HG02870 (cell line): ENCODE measurements around the gene KIF26B.

ENCODE experiments used
- ATAC-seq: cut with Tn5 transposase; IDR thresholded peaks from one replicate; pipeline ENCODE4 v1.9.1; 2021; ENCODE audit warnings: mild to moderate bottlenecking, moderate library complexity; ENCODE audit not compliant: unreplicated experiment

The KIF26B gene

DNA sequence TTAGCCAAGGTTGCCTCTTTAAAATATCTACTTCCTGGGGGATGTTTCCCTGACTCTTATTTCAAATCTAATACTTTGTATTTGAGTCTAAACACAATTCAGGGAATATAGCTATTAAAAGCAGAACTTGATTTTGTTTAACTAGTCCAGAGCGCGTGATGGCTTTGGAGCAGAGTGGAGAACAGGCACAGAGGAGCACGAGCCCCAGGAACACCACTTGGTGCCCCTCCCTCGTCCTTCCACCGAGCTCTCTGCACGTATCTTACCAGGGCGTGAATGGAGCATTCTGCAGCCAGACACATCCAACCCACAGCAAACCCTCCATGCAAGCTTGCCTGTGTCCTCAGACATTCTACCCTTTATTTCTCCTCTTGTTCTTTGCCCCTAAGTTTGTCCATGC lies 14.1 kb downstream of the KIF26B start:
- ATAC-seq: no peak

DNA sequence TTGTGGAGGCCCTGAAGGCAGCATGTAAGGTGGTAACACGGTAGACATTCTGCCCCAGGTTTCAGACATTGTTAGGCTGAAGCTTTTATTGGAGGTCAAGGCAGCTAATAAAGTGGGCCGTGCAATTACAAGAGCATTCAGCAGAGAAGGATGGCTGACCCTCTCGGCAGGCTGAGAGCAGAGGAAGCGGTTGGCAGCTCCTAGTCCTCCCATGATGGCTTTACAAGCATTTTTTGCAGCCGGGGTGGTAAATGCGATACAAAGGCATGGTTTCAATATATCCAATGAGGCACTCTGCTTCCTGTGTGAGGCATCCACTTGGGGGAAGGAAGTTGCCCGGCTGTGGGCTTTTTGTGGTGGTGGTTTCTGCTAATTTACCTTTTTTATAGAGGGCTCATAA lies 14.6 kb downstream of the KIF26B start:
- ATAC-seq: no peak

DNA sequence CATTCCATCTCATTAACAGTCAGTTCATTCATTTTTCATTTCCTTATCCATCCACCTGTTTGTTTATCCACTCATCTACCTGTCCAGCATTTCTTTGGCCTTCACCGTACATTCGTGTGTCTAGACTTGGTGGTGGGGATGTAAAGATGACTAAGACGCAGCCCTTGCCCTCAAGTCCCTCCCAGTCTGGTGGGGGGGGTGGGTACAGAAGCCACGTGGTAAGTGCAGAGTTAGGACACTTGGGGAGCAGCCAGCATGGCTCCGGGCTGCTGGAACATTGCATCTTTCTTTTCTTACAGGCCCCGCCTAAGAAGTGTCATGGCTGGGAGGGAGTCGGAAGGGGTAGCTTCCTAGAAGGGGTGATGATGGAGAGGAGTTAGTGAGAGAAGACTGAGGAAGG lies 17.2 kb downstream of the KIF26B start:
- no peak for ATAC-seq

DNA sequence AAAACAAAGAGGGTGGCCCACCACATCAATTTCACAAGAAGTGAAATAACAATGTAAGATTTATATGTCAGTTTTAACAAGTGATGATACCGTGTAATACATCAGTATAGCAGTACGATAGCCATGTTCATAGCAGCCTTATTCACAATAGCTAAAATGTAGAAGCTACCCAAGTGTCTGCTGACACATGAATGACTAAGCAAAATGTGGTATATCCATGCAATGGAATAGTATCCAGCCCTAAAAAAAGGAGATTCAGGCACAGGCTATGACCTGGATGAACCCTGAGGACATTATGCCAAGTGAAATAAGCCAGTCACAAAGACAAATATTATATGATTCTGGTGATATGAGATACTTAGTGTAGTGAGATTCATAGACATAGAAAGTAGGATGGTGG lies 18.0 kb downstream of the KIF26B start:
- no peak for ATAC-seq

DNA sequence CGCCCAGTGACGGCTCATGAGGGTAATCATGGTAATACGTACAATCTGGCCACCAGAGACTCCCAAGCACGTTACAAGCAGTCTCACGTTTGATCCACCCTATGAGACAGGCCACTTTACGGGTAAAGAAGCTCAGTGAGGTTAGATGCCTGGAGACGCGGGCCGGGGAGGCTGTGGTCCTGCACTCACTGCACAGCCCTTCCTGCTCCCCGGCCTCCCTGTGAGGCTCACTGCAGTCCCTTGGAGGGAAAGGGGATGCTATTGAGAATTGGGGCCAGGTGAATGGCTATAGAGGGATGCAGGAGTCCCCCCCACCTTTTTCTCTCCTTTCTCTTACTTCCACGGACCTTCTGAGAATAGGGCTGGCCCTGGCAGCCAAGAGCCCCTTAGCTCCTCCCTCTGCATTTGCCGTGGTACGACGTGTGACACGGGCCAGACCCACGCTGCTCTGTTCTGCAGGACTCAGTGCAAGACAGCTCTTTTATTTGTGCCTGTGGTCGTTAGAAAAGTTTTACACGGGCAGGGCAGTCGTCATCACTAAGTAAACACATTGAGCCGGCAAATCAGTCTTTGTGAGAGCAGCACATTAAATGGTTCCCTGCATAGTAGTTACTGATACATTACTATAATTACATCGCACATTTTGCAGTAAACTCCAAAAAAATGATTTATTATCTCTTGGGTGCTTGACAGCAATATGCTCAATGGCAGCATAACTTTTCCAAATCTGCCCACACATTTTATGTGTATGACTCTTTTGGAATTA lies 18.8 kb downstream of the KIF26B start:
- no peak for ATAC-seq

DNA sequence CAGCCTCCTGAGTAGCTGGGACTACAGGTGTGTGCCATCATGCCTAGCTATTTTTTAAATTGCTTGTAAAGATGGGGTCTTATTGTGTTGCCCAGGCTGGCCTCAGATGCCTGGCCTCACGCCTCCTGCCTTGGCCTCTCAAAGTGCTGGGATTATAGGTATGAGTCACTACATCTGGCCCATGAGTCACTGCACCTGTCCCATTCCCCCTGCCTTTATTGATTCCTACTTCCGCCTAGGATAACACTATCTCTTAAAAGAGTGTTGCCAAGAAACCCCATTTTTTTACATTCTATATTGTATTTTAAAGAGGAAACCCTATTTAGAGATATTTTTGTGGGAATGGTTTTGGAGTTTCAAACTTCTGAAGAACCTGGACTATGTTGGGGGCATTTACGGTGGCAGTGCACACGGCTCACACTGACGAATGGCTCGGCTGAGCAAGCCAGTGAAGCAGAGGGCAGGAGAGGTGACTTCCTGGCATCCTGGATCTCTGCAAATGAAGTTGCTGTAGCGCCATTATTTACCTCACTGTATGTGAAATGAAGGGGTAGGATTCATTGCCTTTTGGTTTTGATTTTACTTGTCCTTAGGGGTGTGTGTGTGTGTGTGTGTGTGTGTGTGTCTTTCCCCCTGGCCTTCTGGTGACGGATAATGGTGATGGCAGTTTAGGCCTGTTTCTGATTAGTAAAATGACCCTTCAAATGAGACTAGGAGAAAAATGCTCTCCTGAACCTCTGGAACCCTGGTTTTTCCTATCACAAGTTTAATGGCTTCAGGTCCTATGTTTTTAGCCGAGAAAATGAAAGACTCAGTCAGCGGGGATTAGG lies 22.5 kb downstream of the KIF26B start:
- ATAC-seq: no peak

DNA sequence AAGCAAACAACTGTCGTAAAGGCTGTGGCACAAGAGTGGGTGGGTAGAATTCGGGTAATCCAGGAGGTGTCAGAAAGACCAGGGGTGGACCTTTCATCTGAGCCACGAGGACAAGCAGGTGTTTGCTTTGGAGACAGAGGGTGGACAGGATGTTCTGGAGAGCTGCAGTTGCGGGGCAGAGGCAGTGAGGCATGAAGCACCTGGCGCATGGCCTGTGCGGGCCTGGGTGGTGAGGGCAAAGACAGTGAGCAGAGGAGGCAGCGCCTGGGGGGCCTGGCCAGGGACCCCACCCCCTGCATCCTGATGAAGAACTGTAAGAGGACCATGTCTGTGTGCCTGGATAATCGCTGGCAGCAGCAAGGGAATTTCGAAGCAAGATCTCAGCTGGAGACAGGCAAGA lies 24.9 kb downstream of the KIF26B start:
- ATAC-seq: no peak

DNA sequence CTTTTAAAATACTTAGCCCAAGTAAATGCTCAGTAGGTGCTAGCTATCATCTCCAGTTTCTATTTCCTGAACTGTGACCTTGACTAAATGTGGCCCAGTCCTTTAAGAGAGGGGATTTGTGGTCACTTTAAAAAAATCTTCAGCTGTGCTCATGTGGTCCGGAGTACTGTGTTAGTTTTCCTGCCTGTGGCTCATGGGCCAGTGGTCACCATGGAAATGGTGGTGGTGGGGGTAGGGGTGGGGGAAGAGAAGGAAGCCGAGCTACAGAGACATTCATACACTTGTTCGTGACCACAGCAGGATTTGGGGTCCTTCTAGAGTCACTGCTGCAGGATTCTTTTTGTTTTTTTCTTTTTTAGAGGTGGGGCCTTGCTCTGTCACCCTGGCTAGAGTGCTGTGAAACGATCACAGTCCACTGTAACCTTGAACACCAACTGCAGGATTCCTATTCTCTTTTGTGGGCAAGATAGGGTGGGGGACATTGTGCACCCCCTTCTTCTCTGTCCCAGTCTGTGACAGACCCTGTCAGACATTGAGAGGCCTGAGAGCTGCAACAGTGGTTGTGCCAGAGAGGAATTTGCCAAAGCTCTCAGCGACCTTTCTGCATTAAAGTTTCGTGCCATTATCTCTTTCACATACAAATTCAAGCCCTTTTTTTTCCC lies 25.8 kb downstream of the KIF26B start:
- no peak for ATAC-seq

DNA sequence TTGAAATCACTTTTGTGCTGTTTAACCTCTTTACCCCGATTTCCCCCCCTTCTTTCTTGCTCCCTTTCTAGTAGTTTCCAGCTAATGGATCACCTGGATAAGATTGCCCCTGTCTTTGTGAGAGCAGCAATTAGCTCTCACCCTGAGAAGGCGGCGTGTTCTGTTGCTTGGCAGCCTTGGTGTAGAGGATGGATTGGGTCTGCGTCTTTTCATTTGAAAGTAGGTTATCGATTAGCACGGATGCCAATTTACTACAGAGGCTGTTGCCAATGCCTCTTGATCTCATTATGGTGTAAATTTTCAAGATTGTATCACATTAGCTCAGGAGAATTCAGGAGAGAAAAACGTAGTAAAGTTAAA lies 26.4 kb downstream of the KIF26B start:
- ATAC-seq: no peak

DNA sequence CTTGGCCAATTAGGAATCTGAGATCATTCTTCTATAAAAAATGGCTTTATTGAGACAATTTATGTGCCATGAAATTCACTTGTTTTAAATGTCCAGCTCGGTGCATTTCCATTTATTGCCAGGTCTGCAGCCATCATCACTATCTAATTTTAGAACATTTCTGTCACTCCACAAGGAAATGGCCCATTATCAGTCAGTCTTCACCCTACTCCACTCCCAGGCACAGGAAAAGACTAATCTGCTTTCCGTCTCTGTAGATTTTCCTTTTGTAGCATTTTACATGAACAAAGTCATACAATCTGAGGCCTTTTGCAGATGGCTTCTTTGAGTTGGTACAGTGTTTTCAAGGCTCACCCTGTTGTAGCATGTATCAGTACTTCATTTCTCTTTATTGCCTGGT lies 27.2 kb downstream of the KIF26B start:
- ATAC-seq: no peak

DNA sequence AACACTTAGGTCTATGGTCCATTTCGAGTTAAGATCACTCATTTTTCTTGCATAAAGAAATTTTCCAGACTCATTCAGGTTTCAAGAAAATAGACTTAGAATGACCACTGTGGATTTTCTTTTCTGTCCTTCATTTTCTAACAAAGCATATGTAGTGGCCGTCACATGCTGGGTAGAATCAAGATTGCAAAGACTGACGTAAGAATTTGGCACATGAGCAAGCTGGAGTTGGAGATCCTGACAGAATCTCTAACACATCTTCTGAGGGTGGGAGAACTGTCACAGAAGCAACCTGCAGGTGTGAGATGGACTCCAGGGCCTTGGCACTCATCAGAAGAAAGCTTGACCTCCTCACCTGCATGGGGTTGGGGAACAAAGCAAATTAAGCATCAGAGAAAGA lies 28.6 kb downstream of the KIF26B start:
- no peak for ATAC-seq

DNA sequence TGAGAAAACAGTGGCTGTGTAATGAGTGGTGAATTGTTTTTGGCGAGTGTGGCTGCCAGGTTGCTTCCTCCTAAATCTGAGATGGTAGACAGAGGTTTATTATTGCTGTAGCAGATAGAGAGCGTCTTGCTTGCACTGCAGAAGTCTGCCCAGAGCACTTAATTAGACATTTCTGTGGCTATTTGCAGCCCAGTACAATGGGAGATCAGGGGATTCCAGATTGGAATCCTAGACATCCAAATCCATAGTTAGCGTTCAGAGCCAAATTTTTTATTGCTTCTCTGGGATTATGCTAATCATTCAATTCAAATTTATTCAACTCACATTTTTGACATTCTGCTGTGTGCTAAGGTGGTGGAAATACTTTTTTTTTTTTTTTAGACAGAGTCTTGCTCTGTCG lies 30.0 kb downstream of the KIF26B start:
- ATAC-seq: no peak

DNA sequence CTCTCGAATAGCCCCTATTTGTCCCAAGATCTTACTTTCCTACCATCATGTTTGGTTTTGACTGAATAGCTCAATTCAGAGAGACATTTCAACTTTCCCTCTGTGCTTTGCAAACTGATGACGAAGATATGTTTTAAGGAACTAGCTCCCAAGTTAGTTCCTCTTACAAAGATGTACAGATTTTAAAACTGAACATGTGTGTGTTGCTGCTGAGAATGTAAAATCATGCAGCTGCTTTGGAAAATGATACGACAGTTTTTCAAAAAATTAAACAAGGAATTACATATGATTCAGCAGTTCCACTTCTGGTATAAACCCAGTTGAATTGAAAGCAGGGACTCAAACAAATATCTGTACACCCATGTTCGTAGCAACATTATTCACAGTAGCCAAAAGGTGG lies 33.6 kb downstream of the KIF26B start:
- no peak for ATAC-seq

DNA sequence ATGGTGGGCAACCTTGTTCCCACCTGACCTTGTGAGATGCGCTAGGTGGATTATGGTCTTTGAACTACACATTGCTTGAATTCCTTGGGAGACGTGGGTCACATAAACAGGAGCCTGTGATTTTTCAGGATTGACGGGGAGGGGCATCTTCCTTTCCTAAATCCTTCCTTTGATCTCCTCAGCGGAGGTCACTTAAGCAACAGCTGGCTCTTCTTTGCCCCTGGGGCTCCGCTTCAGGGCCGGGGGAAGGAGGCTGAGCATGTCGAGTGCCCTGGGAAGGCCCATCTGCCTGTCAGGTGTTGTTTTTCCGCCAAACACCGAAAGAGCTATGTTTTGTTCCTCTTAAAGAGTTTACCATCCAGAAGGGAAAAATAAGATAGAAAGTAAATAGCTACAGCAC lies 40.6 kb downstream of the KIF26B start:
- ATAC-seq: no peak

DNA sequence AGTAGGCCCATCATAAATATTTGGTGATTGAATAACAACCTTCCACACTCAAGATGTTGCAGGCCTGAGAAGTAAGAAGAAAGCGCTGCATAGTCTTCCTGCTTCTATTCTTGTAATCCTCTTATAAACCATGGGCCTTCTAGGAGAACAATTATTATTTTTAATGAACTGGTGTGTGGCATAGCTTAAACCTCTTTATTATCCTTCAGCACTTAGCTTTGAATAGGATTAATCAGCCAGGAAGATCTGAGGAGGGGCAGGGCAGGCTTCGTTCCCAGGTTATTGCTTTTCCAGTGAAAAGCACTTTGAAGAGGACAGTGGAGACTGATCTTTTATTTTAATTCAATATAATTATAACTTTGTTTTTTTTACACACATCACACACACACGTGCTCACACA lies 42.3 kb downstream of the KIF26B start:
- no peak for ATAC-seq

DNA sequence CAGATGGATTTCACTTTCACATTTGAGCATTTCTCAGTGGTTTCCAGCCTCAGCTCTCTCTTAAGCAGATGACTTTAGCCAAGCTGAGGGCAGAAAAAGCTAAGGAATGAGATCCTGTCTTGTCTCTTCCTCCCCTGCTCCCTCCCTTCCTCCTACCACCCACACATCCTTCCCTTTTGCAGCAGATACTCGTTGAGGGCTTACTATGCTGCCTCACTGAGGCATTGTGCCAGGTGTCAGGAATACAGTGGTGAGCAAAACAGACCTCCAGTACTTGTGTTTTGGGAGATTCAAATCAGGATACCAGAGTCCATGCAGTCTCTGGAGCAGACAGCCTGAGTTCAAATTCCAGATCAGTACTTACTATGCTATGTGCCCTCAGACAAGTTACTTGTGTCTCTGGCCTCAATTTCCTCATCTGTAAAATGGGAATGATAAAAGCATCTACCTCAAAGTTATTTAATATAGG lies 43.2 kb downstream of the KIF26B start:
- ATAC-seq: no peak

DNA sequence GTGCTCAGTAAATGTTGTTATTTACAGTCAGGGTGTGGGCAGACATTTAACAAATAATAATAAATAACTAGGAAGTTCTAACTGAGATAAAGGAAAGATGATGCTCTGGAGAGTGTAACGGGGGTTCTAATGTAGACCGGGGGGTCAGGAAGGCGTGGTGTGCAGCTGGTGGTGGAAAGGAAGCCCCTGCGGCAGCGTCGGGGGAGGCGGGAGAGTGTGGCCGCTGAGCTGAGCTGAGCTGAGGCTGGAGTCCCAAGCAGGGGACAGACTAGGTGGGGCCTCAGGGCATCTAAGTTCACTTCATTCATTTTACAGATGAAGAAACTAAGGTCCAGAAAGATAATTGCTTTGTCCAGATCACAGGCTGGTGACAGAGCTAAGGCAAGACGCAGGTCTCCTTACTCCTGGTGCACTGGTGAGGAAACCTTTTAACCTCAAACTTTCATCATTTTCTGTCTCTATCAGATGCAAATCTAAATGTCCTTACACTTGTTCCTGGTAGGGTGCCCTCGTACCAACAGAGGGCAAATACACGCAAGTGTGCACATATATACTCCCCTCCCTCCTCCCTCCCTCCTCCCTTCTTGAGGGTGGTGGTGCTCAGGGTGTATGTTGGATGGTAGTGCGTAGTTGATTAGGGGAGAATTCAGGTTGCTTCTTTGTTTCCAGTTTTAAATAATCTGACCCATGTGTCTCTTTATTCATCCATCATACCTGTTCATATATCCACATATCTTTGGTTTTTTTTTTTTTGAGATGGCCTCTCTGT lies 44.1 kb downstream of the KIF26B start:
- ATAC-seq: no peak

DNA sequence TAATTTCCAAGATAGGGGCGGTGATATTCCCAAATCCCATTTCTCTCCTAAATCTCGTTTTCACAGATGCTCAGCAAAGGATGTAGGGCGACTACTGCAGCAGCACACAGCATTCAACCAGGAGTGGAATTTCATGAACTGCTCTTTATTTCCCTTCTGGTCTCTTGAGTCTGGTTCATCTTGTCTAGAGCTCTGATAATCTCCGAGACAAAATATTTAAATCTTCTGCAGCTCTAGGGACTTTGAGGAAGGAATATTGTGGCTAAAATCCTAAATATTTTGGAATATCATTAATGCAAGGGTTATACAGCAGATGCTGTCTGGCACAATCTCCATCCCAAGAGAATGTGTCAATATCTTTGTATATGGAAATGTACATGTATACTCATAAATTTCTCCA lies 45.4 kb downstream of the KIF26B start:
- no peak for ATAC-seq

DNA sequence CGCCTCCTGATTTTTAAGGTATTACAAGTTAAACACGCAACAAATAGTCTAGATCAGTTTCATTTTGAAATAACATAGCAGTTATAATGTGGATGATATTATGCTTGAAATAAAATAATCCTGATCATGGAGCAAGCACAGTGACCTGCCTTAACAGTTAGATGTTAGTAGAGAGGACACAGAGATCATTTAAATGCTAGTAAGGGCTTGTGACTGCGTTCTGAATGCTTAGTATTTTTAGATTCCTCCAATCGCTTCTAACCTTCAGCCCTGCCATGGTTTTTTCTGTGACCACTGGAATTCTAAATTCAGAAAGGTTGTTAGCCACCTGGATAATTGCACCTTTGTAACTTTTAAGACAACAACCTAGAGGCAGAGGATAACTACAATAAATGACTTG lies 46.4 kb downstream of the KIF26B start:
- ATAC-seq: no peak

DNA sequence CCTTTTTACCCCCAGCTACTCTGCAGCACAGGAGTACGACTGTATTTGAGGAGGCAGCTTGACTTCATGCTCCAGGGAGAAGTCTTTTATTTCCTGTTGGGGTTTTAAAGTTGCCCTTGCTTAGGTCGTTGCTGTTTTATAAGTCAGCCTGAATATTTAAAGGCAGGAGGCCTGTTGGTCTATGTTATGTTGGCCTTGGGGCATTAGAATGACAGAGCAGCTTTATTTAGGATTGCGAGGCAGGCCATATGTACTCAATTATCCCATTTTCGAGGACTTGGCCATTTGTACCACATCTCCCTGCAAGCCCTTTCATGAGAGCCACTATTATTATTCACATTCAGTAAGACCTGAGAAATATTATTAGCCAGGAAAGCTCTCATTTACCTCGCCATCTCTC lies 47.0 kb downstream of the KIF26B start:
- no peak for ATAC-seq

DNA sequence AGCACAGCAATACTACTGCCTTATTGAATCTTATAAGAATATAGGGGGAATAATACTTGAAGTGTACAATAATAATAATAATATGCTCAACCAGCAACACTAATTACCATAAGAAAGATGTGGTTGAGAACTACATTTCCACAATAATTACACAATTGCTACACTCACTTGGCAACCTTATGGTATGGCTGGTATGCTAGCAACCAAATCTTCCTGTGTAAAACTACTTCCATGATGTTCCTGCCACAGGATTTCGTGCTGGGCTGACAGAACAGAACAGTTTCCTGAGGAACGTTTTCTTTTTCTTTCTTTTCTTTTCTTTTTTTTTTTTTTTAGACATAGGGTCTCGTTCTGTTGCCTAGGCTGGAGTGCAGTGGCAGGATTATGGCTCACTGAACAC lies 50.6 kb downstream of the KIF26B start:
- ATAC-seq: no peak
